ENCODE results near the gene GRIFIN. TPM values are rescaled to one million over a fixed set of nuclear protein-coding genes. Genes with fewer than 3 reads are reported as not detected.

The GRIFIN gene
- total RNA-seq, 1 donor from 2014 or later, result not detected

- H3K36me3 Mint-ChIP-seq (ENCODE audit: low read depth), result peaks cover 6% of the 10 kb centered on the region
- H3K9me3 Mint-ChIP-seq, result no peaks in the 10 kb centered on the region
- no peak overlapping the region for H3K27ac Mint-ChIP-seq
- H3K27me3 Mint-ChIP-seq (ENCODE audit: low read depth), result peaks cover 3% of the 10 kb centered on the region
- peaks cover 27% of the 10 kb centered on the region for H3K4me1 Mint-ChIP-seq (ENCODE audit: low read depth)
- DNase-seq (ENCODE audit: low spot score), result no peak
- peak overlapping the region; percentile 69 for H3K4me3 Mint-ChIP-seq (ENCODE audit: low read depth)
- intact Hi-C loops (cut with micrococcal nuclease), result loop anchor here (1.0 kb wide), 1 partner anchor 41 kb away; no protein-coding TSS in a partner anchor
Observed at GRCh38 chr7:2518737-2519118, 42.5 kb upstream of the GRIFIN start.

GRCh38 chr7:2517678-2518507 lies 41.7 kb upstream of the GRIFIN start:
- H3K9me3 Mint-ChIP-seq, result no peaks in the 10 kb centered on the region
- DNase-seq (ENCODE audit: low spot score), result no peak
- no peak overlapping the region for H3K27ac Mint-ChIP-seq
- peaks cover 6% of the 10 kb centered on the region for H3K36me3 Mint-ChIP-seq (ENCODE audit: low read depth)
- intact Hi-C loops (cut with micrococcal nuclease), result no loop called here
- H3K4me3 Mint-ChIP-seq (ENCODE audit: low read depth), result peak overlapping the region; percentile 52
- H3K27me3 Mint-ChIP-seq (ENCODE audit: low read depth), result peaks cover 3% of the 10 kb centered on the region
- H3K4me1 Mint-ChIP-seq (ENCODE audit: low read depth), result peaks cover 24% of the 10 kb centered on the region

GRCh38 chr7:2517026-2517425 lies 40.8 kb upstream of the GRIFIN start:
- Mint-ChIP-seq H3K27me3 (ENCODE audit: low read depth) (peaks cover 3% of the 10 kb centered on the region), H3K4me1 (ENCODE audit: low read depth) (peaks cover 22% of the 10 kb centered on the region), H3K36me3 (ENCODE audit: low read depth) (peaks cover 6% of the 10 kb centered on the region), H3K27ac (no peak overlapping the region), H3K4me3 (ENCODE audit: low read depth) (no peak overlapping the region), H3K9me3 (no peaks in the 10 kb centered on the region)
- DNase-seq (ENCODE audit: low spot score), result no peak
- intact Hi-C loops (cut with micrococcal nuclease), result no loop called here

- no peaks in the 10 kb centered on the region for H3K36me3 Mint-ChIP-seq (ENCODE audit: low read depth)
- DNase-seq (ENCODE audit: low spot score), result no peak
- peaks cover 3% of the 10 kb centered on the region for H3K27me3 Mint-ChIP-seq (ENCODE audit: low read depth)
- peaks cover 21% of the 10 kb centered on the region for H3K4me1 Mint-ChIP-seq (ENCODE audit: low read depth)
- H3K27ac Mint-ChIP-seq, result no peak overlapping the region
- no peak overlapping the region for H3K4me3 Mint-ChIP-seq (ENCODE audit: low read depth)
- H3K9me3 Mint-ChIP-seq, result no peaks in the 10 kb centered on the region
- intact Hi-C loops (cut with micrococcal nuclease), result no loop called here
Observed at GRCh38 chr7:2516194-2516555, 40.0 kb upstream of the GRIFIN start.

- H3K27me3 Mint-ChIP-seq (ENCODE audit: low read depth), result peaks cover 3% of the 10 kb centered on the region
- intact Hi-C loops (cut with micrococcal nuclease), result no loop called here
- no peaks in the 10 kb centered on the region for H3K9me3 Mint-ChIP-seq
- peaks cover 22% of the 10 kb centered on the region for H3K4me1 Mint-ChIP-seq (ENCODE audit: low read depth)
- H3K4me3 Mint-ChIP-seq (ENCODE audit: low read depth), result no peak overlapping the region
- DNase-seq (ENCODE audit: low spot score), result no peak
- H3K27ac Mint-ChIP-seq, result no peak overlapping the region
- no peaks in the 10 kb centered on the region for H3K36me3 Mint-ChIP-seq (ENCODE audit: low read depth)
Observed at GRCh38 chr7:2515424-2516193, 39.4 kb upstream of the GRIFIN start.

- no peak overlapping the region for H3K27ac Mint-ChIP-seq
- no peak overlapping the region for H3K4me3 Mint-ChIP-seq (ENCODE audit: low read depth)
- intact Hi-C loops (cut with micrococcal nuclease), result no loop called here
- no peaks in the 10 kb centered on the region for H3K36me3 Mint-ChIP-seq (ENCODE audit: low read depth)
- no peaks in the 10 kb centered on the region for H3K9me3 Mint-ChIP-seq
- no peak for DNase-seq (ENCODE audit: low spot score)
- peaks cover 3% of the 10 kb centered on the region for H3K27me3 Mint-ChIP-seq (ENCODE audit: low read depth)
- peaks cover 22% of the 10 kb centered on the region for H3K4me1 Mint-ChIP-seq (ENCODE audit: low read depth)
Observed at GRCh38 chr7:2514473-2515423, 38.5 kb upstream of the GRIFIN start.

- no peaks in the 10 kb centered on the region for H3K36me3 Mint-ChIP-seq (ENCODE audit: low read depth)
- peaks cover 3% of the 10 kb centered on the region for H3K27me3 Mint-ChIP-seq (ENCODE audit: low read depth)
- H3K9me3 Mint-ChIP-seq, result no peaks in the 10 kb centered on the region
- no peak for DNase-seq (ENCODE audit: low spot score)
- no peak overlapping the region for H3K27ac Mint-ChIP-seq
- intact Hi-C loops (cut with micrococcal nuclease), result no loop called here
- H3K4me3 Mint-ChIP-seq (ENCODE audit: low read depth), result no peak overlapping the region
- peaks cover 30% of the 10 kb centered on the region for H3K4me1 Mint-ChIP-seq (ENCODE audit: low read depth)
Observed at GRCh38 chr7:2513702-2514101, 37.5 kb upstream of the GRIFIN start.

- H3K36me3 Mint-ChIP-seq (ENCODE audit: low read depth), result no peaks in the 10 kb centered on the region
- no peak for DNase-seq (ENCODE audit: low spot score)
- no peak overlapping the region for H3K4me3 Mint-ChIP-seq (ENCODE audit: low read depth)
- H3K27ac Mint-ChIP-seq, result peak overlapping the region; percentile 48
- intact Hi-C loops (cut with micrococcal nuclease), result no loop called here
- peaks cover 2% of the 10 kb centered on the region for H3K27me3 Mint-ChIP-seq (ENCODE audit: low read depth)
- H3K9me3 Mint-ChIP-seq, result no peaks in the 10 kb centered on the region
- peaks cover 33% of the 10 kb centered on the region for H3K4me1 Mint-ChIP-seq (ENCODE audit: low read depth)
Observed at GRCh38 chr7:2512713-2513112, 36.5 kb upstream of the GRIFIN start.

- Mint-ChIP-seq H3K27ac (peak overlapping the region; percentile 54), H3K4me3 (ENCODE audit: low read depth) (no peak overlapping the region), H3K9me3 (no peaks in the 10 kb centered on the region), H3K36me3 (ENCODE audit: low read depth) (no peaks in the 10 kb centered on the region), H3K27me3 (ENCODE audit: low read depth) (no peaks in the 10 kb centered on the region), H3K4me1 (ENCODE audit: low read depth) (peaks cover 29% of the 10 kb centered on the region)
- DNase-seq (ENCODE audit: low spot score), result no peak
- intact Hi-C loops (cut with micrococcal nuclease), result no loop called here
Observed at GRCh38 chr7:2512179-2512661, 36.0 kb upstream of the GRIFIN start.

GRCh38 chr7:2511769-2512168 lies 35.6 kb upstream of the GRIFIN start:
- Mint-ChIP-seq H3K4me3 (ENCODE audit: low read depth) (no peak overlapping the region), H3K4me1 (ENCODE audit: low read depth) (peaks cover 27% of the 10 kb centered on the region), H3K27ac (peak overlapping the region; percentile 54), H3K36me3 (ENCODE audit: low read depth) (no peaks in the 10 kb centered on the region), H3K9me3 (no peaks in the 10 kb centered on the region), H3K27me3 (ENCODE audit: low read depth) (no peaks in the 10 kb centered on the region)
- DNase-seq (ENCODE audit: low spot score), result no peak
- intact Hi-C loops (cut with micrococcal nuclease), result no loop called here

- H3K27me3 Mint-ChIP-seq (ENCODE audit: low read depth), result no peaks in the 10 kb centered on the region
- peak overlapping the region; percentile 66 for H3K27ac Mint-ChIP-seq
- H3K9me3 Mint-ChIP-seq, result no peaks in the 10 kb centered on the region
- no peak for DNase-seq (ENCODE audit: low spot score)
- H3K4me1 Mint-ChIP-seq (ENCODE audit: low read depth), result peaks cover 27% of the 10 kb centered on the region
- H3K36me3 Mint-ChIP-seq (ENCODE audit: low read depth), result no peaks in the 10 kb centered on the region
- no peak overlapping the region for H3K4me3 Mint-ChIP-seq (ENCODE audit: low read depth)
- intact Hi-C loops (cut with micrococcal nuclease), result no loop called here
Observed at GRCh38 chr7:2510909-2511768, 34.9 kb upstream of the GRIFIN start.

Data from activated T-helper 2 cell treated with anti-CD3 and anti-CD28 coated beads, Interferon-gamma antibody, Interleukin-2, Interleukin-4, amounts not matched to agents 10 μg/mL and 5 μg/mL and 100 μg/mL, durations not matched to agents 14 hours and 24 hours and 36 hours (primary cell).